Stimulated activated CD4-positive, alpha-beta T cell treated with anti-CD3 and anti-CD28 coated beads, Interleukin-15, amount 100 ng/mL, for 48 hours (primary cell): ENCODE results near the gene AATF.

Source experiments
- DNase-seq, 2 donors: peaks; one replicate each; pipeline ENCODE4 v3.0.0-alpha.2; 2020; ENCODE audit warnings: low read depth in 2 of 2

Gene AATF

DNA sequence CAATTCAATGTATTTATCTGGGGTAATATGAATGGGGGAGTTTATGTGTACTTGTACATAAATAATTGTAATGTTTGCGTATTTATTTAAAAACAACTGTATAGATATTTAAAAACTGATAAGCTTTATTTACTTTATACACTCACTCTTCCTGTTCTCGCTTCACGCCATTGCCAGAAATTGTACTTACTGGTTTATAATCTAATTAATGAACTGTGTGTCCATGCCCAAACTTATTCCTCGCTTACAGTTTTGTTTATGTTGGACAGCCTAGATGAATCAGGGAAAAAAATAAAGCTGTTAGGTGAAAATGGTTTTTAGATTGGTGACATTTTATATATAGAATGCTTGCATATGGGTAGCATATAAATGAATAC is 30.8 kb downstream of the AATF start:
- no peak for DNase-seq

DNA sequence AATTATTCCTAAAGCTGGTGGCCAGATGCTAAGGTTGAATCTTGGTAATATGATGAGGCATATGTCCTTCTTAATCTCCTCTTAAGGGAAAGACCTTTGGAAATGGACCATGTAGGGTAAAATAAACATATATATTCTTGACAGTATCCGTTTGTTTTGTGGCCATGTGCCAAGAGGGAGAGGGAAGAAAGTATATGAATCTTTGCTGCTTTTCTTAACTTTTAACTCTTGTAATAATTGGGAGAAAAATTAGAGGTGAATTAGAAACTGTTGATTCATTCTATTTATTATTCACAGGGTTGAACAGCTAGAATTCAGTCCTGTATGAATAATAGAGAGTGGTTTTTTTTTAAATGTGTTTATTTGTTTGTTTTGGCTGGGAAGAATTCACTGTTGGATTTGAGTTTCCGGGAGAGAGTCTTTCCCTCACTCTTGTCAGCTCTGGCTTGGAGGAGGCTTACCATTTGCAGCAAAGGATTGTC is 31.6 kb downstream of the AATF start:
- no peak for DNase-seq

DNA sequence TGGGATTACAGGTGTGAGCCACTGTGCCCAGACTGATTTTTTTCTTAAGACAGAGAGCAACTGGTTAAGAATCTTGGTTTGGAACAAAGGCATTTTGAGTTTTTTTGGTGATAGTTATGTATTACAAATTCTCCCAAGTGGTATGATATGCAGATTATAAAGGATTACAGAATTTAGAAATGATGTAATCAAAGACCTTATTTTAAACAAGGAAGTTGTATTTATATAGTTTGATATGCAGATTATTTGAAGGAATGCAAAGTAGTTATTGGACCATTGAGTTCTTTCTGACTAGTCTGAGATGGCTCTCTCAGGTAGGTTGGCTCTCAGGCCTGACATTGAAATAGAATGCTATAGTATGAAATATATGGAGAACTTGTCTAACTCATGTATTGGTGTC is 34.9 kb downstream of the AATF start:
- no peak for DNase-seq

DNA sequence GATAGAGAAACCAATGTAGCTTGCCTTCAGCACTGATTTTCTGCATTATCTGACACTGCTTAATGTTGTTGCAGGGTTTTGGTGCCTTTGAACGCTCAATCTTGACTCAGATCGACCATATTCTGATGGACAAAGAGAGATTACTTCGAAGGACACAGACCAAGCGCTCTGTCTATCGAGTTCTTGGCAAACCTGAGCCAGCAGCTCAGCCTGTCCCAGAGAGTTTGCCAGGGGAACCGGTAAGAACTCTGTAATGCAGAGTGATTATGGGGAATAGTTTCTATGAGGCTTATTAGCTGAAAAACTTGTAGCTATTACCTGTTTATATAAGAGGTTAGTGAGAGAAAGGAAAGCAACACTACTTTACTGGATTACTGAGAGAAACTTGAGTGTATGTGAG is 40.4 kb downstream of the AATF start:
- DNase-seq: no peak

DNA sequence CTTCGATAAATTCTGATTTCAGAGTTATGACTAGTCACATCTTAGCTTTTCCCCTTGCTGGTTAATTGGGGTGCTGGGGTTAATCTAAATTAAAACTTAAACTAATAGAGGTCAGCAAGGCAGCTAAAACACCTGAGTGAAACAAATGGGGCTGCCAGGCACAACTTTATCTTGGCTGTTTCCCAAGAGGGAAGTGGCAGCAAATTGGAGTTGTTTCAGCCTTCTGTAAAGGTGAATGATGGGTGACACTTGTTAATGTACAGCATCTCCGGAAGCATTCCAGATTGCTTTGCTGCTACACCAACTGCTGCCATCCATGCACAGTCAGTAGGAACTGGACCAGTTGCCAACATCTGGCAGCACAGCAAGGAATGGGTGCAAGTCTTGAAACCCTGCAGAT is 43.9 kb downstream of the AATF start:
- DNase-seq: no peak

DNA sequence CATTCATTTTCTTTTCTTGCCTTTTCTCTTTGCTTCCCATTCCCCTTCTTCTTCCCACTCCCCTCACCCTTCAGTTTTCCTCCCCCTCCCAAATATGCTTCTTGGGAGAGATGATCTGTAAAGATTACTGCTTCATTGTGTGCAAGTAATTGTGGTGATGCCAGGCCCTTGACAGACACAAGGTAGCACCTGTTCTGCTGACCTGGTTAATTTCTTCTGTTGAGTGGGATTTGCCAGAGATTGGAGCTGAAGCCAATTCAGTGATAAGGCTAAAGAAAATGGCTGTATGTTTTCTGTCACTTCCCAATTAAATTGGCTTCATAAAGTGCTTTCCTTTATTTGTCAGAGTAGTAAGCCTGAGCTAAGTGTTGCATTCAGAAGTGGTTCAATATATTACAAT is 44.5 kb downstream of the AATF start:
- no peak for DNase-seq

DNA sequence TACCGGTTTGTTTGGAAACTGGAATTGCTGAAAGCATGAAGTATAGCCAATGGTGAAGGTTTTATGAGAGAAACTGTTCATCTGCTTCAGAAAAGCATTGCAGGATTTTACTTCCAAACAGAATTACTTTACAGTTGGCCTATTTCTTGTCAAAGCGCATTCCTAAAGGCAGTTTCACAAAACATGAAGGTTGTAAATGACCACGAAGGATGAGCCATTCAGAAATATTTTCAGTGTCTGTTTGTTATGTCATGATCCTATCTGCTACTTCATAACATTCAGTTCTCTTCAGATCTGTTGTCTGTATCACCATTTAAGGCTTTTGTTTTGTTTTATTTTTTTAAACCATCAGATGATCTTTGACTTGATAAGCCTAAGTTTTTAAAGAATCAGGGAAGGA is 45.7 kb downstream of the AATF start:
- no peak for DNase-seq

DNA sequence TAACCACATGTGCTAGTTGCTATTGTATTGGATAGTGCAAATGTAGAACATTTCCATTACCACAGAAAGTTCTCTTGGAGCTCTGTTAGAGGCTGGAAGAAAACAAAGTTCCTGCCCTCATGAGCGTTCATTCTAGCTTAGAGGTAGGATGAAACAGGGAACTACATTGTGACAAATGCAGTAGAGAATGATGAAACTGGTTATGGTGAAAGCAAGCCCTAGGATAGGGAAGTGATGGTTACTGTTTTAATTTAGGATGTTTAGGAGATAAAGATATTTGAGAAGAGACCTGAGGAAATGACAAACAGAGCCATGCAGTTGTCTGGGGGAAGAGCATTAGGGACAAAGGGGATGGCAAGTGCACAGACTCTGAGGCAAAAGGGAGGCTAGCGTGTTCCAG is 50.7 kb downstream of the AATF start:
- DNase-seq: no peak

DNA sequence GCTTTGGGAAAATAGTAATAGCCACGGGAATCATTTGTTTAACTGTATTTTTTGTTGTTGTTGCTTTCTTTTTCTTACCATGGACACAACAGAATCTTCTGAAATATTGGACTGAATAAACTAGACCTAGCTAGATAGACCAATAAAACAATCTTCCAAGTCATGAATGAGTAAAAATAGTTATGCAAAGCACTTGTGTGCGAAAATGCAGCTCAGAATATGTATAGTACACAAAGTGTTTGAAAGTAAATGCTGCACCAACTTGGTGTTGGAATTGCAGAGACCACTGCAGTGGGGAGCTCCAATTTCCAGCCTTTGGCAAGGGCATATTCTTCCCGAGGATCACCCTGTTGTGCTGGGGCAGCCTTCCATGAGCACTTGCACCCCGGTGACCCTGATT is 68.0 kb downstream of the AATF start:
- no peak for DNase-seq

DNA sequence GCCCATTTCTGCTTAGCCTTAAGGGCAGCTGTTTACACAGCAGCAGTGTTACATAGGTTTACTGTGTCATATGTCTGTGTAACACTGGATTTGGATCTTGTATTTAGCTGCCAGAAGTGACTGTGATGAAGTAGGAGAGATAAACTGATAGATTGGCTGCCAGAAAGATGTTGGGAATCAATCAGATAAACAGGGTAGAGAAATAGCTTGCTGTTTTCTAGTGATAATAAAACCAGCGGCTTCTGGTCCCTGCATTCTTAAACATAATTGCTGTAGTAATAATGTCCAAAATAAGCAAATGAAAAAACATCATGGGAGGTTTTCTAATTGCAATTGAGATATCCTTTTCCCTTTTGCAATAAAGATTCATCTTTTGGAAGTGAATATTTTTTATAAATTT is 68.7 kb downstream of the AATF start:
- DNase-seq: no peak

DNA sequence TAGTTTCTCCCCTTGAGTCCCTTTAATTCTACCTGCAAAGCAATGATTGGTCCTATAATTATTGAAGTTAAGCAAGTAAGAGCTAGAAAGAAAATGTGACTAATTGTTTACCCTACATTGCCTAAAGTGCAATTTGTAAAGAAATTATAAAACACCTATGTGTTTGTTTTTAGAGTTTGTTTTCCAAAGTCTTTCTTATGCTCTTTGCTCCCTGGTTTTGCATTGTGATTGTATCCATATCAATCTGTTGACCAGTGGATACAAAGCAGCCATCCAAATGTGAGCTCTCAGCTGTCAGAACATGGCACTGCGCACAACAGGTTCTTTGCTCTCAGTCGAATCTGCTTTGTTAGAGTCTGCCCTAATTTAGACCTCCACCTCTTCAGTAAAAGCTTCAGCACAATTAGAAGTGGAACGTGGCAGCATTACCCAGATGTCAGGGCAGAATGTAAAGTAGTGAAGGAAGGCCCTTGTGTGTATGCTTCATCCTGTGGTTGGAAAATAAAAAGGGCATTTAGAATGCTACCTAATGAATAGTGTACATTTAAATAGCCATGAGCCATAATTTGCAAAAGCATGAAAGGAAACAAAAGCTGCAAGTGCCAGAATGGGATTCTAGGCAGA is 70.5 kb downstream of the AATF start:
- no peak for DNase-seq

DNA sequence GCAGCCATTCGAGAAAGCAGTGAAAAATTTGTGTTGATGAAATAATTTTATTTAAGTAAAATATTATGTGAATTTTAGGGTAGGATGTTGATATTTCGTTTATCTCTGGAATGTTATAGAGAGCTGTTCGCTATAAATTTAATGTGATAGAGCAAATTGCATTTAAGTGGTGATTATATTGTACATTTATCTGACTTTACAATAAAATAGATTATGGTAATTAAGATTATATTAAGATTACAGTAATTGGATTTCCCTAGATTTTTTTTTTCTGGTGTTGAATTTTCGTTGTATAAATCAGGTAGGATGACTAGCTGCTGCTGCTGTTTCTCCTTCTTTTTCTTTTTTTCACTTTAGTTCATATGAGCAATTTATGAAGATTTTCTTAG is 71.0 kb downstream of the AATF start:
- no peak for DNase-seq

DNA sequence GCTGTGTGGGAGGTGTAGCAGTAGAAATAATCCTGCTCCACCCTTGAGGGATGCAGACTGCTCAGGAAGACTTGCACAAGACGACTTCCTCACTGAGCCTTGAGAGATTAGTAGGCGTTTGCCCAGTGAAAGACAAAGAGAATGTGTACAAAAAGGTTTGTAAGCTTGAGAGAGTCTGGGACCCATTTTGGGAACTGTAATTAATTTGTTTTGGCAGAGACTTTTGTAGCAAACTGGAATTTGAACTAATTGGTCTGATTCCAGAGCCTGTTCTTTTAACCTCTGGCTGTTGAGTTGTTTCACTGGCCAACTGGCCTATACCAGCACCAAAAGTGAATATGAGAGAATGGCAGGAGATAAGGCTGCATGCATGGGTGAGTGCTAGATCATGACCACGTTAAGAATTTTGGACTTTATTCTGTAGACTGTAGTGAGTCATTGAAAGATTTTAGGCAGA is 75.5 kb downstream of the AATF start:
- DNase-seq: no peak

DNA sequence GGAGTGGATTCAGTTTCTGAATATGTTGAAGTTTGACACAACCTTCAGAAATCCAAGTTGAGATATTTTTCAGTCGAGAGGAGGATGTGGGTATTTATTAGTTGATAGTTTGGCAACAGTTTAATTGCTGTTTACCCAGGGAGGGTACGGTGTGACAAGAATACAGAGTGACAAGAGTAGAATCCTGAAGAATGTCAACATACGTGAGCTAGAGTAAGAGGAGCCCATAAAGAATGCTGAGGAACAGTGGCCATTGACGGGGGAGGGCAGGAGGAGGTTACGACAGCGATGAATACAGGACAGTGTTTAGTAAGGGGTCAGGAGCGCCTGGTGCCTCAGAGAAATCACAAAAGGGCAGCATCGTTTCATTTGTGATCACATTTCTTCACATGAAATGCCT is 76.5 kb downstream of the AATF start:
- DNase-seq: no peak

DNA sequence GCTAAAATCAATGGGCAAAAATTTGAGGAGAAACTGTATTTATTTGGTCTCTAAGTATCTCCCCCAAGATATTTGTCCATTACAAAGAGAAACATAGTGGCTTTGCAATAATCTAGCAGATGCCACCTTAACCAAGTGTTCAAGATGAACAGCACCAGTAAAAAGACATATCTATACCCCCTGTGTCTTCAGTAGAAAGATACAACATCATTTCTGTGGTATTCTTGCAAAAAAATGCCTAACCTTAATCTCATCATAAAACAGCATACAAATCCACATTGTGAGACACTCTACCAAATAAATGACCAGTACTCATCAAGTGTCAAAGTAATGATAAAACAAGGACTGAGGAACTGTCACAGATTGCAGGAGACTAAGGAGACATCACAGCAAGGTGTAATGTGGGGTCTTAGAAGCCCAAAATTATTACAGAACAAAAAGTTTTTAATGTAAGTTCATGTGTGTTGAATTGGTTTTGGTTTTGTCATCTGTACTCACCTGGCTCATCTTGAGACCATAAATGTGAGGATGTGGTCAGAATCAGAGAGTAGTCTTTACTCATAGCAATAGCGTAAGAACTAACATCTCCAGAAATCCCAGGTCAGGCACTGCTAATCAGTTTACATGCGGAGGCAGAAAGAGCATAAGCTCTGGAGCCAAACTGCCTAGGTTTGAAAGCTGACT is 77.2 kb downstream of the AATF start:
- DNase-seq: peak in 1 of 2 donors; percentile 2

DNA sequence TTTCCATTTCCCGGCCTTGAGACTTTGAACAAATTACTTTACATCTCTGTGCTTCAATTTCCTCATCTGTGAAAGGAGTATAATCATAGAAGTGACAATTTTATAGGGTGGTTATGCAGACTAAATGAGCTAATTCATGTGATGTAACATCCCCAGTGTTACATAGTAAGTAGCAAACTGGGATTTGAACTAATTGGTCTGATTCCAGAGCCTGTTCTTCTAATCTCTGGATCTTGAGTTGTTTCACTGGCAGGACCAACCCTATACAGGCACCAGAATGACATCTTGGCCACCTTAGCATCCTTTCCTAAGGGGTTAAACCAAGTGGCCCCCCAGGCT is 77.7 kb downstream of the AATF start:
- no peak for DNase-seq

DNA sequence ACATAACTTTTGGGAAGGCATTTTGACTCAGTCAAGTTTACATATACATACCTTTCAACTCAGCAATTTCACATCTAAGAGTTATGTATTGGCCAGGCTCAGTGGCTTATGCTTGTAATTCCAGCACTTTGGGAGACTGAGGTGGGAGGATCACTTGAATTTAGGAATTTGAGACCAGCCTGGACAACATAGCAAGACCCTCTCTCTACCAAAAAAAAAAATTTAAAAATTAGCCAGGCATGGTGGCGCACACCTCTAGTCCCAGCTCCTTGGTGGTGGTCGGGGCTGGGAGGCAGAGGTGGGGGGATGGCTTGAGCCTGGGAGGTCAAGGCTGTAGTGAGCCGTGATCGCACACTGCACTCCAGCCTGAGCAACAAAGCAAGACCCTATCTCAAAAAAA is 79.3 kb downstream of the AATF start:
- no peak for DNase-seq

DNA sequence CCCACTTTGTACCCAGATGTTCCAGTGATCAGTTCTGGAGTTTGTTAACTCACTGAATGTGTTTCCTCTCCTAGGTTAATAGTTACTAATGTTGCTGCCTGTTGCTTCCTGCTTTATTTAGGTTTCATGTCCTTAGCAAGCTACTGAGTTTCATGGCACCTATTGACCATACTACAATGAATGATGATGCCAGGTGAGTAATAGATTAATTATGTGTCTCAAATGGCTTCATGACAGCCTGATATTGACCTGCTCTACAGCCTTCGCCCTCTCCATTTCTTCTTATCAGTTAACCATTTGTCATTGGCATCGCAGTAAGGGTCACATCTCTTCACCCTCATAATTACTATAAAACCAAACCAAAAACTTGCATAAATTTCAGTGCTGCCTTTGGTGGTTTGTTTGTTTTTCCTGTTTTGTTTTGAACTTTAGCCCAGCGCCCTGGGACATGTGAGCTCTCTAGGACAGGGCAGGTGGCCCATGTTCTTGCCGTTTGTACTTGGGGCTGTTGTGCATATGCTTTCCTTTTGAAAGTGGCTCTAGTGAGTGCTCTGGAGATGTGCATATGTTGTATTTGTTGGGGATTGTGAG is 82.8 kb downstream of the AATF start:
- DNase-seq: no peak

DNA sequence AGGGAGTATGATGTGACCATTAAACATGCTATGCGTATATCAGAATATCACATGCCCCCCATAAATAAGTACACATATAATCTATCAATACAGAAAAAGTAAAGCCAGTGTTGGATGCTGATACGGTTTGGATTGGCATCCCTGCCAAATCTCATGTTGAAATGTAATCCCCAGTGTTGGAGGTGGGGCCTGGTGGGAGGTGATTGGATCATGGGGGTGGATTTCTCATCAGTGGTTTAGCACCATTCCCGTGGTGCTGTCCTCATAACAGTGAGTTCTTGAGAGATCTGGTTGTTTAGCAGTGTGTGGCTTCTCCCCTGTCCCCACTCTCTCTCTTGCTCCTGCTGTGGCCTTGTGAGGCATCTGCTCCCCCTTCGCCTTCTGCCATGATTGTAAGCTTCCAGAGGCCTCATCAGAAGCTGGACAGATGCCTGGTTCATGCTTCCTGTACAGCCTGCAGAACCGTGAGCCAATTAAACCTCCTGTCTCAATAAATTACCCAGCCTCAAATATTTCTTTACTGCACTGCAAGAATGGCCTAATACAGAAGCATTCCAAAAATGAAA is 88.9 kb downstream of the AATF start:
- no peak for DNase-seq

DNA sequence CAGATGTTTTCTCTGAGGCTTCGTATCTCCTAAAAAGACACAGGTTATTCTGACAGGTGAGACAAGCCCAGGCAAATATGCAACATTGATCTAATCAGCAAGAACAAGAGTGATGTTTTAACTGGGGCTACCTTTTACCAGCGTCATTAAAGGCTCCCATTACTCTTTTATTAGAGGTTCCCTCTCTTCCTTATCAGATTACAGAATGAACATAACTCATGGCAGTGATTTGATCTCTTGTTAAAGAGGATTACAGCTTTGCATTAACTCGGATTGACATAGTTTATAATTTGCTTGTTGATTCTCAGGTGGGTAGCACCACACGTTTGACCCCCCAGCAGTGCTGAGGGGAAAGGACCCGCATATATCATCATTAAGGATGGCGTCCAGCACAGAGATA is 90.5 kb downstream of the AATF start:
- DNase-seq: no peak

DNA sequence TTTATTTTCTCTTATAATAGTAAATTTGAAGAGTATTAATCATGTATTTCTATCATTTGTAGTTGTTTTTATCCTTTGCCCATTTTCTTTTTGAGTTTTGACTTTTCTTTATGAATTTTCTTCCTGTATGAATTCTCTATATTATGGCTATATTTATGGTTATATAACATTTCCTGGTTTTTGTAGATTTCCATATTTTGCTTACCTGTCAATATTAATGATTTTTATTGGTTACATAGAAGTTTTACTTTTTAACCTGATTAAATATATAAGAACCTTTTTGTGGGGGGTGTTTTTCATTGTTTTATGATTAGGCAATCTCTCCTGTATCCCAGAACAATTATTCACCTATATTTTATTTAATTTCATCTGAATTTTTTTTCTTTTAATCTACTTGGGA is 93.2 kb downstream of the AATF start:
- DNase-seq: no peak

DNA sequence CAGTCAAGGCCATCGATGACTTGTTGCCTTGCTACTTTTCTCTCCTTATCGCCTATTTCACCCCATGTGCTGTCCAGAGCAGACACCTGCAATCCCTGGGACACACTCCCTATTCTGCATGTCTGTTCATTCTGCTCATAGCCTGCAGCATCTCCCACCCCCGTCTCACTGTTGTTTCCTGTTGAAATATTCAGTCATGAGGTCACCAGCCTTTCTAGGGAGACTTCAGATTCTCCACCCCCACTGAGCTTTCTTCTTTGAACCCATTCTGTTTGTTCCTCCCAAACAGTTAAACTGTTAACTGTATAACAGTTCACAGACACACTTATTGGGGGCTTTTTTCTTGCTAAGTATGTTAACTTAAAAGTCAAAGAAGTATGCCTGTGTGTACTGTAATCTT is 94.4 kb downstream of the AATF start:
- DNase-seq: no peak

DNA sequence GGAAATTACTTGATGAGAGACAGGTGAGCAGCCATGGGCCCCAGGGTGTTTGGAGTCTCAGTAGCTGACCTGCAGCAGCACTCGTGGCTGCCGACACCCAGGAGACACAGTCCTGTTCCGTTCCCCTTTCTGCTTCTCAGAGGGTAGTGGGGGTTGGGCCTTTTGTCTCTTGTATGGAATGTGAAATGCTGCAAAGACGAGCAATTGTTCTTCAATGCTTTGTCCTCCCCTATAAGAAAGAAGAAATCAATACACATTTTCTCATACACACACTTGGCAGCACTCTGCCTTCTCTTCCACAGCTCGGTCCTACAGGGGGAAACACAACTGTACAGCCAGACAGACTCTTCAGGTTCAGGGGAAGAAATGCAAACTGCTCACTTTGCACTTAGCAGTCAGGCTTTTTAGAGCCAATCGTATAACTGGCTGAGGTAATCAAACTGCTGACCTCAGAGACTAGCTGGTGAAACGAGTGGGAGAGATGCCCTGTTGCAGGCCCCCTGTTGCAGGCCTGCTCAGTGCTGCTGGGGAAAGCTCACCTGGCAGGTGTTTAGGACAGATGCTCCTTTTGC is 96.7 kb downstream of the AATF start:
- no peak for DNase-seq
